Fibroblast of skin of left biceps (primary cell): Measurements from ENCODE around the gene SIGLEC8.
"Not testable (repeated sequence)": the region's sequence is repeated elsewhere in the genome, so short reads cannot be mapped to it uniquely, and the experiment has no call there.

ENCODE experiments used
- DNase-seq, 2 experiments: peaks; one replicate each; pipeline ENCODE4 v3.0.0-alpha.2; 2013; ENCODE audit warnings: low read depth in 2 of 2

Gene SIGLEC8

GRCh38 chr19:51458051-51458645, at the start of gene SIGLEC8:
Gene SIGLEC8, minus strand, starts transcription at chr19:51458454. Its CDS starts 67 bp downstream, at chr19:51458387.
- DNase-seq, result no peak

DNA sequence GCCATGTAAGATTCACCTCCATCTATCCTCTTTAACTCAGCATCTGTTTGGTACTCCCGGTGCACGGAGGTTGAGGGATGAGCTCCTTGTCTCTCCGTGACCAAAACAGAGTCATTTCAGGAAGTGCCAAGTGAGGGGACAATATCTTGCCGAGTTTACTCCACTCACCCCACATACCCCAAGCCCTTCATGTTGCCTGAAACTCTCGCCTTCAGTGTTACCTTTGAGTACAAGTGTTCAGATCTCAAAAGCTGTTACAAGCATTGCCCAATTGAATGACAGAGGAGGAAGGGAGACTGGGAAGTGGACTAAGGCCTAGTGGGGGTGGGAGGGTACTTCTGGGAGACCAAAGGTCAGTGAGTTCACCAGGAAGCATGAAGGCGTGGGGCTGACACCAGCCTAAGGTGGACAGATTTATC, 49.4 kb upstream of the SIGLEC8 start:
- no peak for DNase-seq

- DNase-seq, result no peak
These were observed 48.9 kb upstream of the SIGLEC8 start for GRCh38 chr19:51507192-51507591.

- no peak for DNase-seq
These were observed 47.6 kb upstream of the SIGLEC8 start for GRCh38 chr19:51505904-51506303.

DNA sequence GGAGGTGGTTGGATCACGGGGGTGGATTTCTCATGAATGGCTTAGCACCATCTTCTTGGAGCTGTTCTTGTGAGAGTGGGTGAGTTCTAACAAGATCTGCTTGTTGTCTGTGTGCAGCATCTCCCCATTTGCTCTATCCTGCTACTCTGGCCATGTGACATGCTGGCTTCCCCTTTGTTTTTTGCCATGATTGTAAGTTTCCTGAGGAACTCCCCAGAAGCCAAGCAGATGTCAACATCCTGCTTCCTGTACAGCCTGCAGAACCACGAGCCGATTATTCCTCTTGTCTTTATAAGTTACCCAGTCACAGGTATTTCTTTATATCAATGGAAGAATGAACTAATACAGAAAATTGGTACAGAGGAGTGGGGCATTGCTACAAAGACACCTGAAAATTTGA, 45.6 kb upstream of the SIGLEC8 start:
- DNase-seq, result no peak

GRCh38 chr19:51503286-51503817, 45.1 kb upstream of the SIGLEC8 start:
- DNase-seq, result no peak

DNA sequence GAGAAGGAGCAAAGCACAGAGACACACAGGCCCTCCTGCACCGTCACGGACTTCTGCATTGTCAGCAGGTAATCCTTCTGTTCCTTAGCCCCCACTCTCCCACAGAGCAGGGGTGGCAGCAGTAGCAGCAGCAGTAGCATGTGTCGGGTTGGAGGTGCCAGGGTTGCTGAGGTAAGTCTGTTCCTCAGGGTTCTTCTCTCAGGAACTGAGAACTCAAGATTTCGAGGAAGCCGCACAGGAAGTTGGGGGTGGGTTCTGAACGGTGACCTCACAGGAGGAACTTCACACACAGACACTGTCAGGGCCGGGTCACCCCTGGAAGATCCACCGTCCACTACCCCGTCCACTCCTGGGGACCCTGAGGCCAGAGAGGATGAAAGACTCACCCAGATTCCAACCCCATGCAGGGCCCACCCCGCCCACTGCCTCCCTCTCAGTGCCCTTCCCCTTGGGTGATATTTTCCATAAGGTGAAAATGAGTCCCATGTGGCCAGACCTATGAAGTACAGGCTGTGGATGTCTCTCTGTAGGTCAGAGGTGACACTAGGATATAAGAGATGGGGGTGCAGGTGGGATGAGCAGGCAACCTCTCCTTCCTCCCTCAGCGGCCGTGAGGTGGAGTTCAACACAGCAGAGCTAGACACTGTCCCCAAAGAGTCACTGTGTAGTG, 43.5 kb upstream of the SIGLEC8 start, which contains the start of gene SIGLEC12:
Gene SIGLEC12, minus strand, starts transcription at position 207 of the 670 bp plus-strand sequence. Its CDS starts 67 bp downstream, at position 140.
- no peak for DNase-seq

- not testable (repeated sequence) for DNase-seq
These were observed 42.7 kb upstream of the SIGLEC8 start for GRCh38 chr19:51500931-51501330.

- no peak for DNase-seq
These were observed 39.4 kb upstream of the SIGLEC8 start for GRCh38 chr19:51497666-51498065.

DNA sequence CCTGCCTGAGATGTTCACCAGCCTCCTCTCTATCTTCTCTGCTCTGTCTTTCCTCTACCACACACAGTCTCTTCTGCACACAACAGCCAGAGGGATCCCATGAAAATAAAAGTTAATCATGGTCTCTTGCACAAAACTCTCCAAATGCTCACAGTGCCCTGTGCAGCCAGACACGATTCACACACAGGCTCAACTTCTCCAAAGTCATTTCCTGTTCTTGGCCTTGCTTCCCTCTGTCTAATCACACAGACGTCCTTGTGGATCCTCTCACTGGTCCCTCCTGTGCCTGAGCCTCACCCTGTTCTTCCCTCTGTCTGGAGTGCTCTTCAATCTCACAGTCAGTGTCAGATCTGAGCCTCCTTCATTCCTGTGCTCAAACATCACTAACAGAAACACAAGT, 35.5 kb upstream of the SIGLEC8 start:
- DNase-seq, result no peak

DNA sequence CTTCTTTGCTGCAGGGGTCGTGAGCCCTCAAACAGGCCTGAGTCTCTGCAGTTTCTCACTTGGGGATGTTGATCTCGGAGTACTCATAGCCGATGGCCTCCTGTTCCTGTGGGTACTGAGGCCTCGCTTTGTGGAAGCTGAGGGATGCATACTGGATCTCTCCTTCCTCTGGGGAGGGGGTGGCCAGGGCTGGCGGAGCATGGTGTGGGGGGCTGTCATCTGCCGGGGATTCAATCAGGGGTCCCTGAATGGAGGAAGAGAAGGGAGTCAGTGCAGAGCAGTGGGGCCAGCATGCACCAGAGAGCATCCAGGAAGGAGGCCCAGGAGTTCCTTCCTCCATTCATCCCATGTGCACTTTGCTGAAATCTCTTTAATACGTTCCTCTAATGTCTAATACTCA, 33.3 kb upstream of the SIGLEC8 start:
- no peak for DNase-seq

- DNase-seq, result no peak
These were observed 32.4 kb upstream of the SIGLEC8 start for GRCh38 chr19:51490676-51491075.

- no peak for DNase-seq
These were observed 30.9 kb upstream of the SIGLEC8 start for GRCh38 chr19:51489113-51489512.

- no peak for DNase-seq
These were observed 30.2 kb upstream of the SIGLEC8 start for GRCh38 chr19:51488491-51488890.

DNA sequence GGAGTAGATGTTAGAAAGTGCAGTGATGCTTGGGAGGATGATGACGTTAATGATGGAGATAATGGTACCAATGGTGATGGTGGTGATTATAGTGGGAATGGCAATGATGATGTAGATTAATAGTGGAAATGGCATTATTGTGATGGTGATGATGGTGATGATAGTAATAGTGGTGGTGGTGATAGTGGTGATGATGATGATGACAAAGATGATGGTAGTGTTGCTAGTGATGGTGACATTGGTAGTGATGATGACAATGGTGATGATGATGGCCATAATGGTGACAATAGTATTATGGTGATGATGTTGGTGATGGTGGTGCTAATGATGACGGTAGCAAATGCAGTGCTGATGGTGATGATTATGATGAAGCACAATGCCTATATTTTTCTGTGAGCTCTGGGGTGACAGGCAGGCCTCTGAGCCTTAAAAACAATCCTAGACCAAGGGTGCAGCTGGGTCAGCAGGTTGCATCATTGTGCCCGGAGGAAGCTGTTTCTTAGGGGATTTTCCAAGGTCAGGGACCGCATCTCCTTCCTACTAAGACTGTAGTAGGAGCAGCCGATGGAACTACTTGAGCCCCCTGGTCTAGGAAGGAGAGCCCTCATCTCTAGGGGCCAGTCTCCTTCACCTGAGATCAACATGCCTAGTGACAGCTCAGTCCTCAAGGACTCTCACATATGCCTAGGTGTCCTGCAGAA, 27.9 kb upstream of the SIGLEC8 start:
- no peak for DNase-seq

DNA sequence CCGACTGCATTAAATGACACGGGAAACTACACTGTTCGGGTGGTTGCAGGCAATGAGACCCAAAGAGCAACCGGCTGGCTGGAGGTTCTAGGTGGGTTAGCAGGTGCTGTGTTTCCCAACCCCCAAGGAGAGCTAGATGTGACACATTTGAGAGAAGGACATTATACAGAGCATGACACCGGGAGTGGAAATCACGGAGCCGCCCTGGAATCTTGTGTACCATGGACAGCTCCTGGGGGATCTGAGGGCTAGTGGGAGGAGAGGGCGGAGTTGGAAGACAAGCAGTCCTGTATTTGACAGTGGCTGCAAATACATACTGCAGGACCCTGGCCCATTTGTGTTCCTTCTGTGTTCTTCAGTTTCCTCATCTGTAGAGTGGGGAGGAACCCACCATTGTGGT, 22.3 kb upstream of the SIGLEC8 start:
- no peak for DNase-seq

- DNase-seq, result no peak
These were observed 21.5 kb upstream of the SIGLEC8 start for GRCh38 chr19:51479531-51480331.

DNA sequence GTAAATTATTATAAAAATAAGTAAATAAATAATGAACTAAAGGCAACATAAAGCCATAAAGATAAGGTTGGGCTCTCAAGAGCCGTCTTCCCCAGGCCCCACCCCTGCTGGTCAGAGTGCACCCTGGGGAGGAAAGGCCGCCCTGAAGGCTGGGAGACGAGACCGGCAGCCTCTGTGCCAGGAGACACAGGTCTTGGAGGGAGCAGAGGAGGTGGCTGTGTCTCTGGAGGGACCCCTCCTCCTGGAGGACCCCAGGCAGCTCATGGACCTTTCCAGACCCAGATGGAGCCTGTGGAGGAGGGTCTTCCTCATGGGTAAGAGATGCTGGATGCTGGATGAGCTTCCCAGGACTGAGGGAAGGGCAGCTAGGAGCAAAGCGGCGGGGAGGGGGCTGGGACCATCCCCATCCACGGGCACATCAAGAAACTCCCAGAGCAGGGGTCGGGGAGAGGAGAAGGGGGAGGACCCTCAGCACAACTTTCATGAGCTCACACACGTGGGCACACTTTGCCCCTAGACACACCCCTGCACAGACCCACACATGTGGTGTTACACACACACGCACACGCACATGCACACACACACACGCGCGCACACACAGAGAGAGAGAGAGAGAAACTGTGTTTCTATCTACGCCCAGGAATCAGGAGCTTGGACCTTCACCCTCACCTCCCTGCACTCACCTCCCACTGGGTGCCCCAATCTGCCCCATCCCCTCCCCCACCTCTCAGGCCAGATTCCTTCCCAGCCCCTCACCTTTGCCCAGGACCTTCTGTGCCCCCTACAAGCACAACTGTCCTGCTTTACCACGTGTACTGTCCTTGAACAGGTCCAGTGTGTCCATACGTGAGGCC, 20.4 kb upstream of the SIGLEC8 start, which contains the start of gene CEACAM18:
Gene CEACAM18, plus strand, starts transcription at position 159 of the 854 bp plus-strand sequence.
- DNase-seq, result no peak

GRCh38 chr19:51477344-51477743, 19.1 kb upstream of the SIGLEC8 start:
- DNase-seq, result no peak

- no peak for DNase-seq
These were observed 17.9 kb upstream of the SIGLEC8 start for GRCh38 chr19:51476164-51476563.
